Hematopoietic multipotent progenitor cell treated with erythropoietin and hydrocortisone succinate and interleukin-3 and kit ligand, for 15 days (in vitro differentiated cells): Measurements from ENCODE around the gene ATAD3B.
"Not testable (repeated sequence)": the region's sequence is repeated elsewhere in the genome, so short reads cannot be mapped to it uniquely, and the experiment has no call there.

Source experiments
- DNase-seq: peaks from one replicate; pipeline ENCODE4 v3.0.0-alpha.2; 2015; ENCODE audit warnings: low spot score

ATAD3B gene

GRCh38 chr1:1432951-1433803 lies 38.4 kb upstream of the ATAD3B start:
- no peak for DNase-seq

GRCh38 chr1:1433804-1434130 lies 37.8 kb upstream of the ATAD3B start:
- no peak for DNase-seq

GRCh38 chr1:1434131-1434823 lies 37.3 kb upstream of the ATAD3B start:
- no peak for DNase-seq

- no peak for DNase-seq
These were observed 36.8 kb upstream of the ATAD3B start for GRCh38 chr1:1434824-1435105.

GRCh38 chr1:1435106-1435903 lies 36.3 kb upstream of the ATAD3B start, which contains the start of gene VWA1:
Gene VWA1, plus strand, starts transcription at chr1:1435690. Its CDS starts 59 bp downstream, at chr1:1435749.
- DNase-seq, result peak; percentile 42

- no peak for DNase-seq
These were observed 35.5 kb upstream of the ATAD3B start for GRCh38 chr1:1435911-1436629.

- DNase-seq, result no peak
These were observed 34.9 kb upstream of the ATAD3B start for GRCh38 chr1:1436630-1437032.

- no peak for DNase-seq
These were observed 34.3 kb upstream of the ATAD3B start for GRCh38 chr1:1437033-1437903.

- no peak for DNase-seq
These were observed 33.6 kb upstream of the ATAD3B start for GRCh38 chr1:1437904-1438376.

- DNase-seq, result no peak
These were observed 32.8 kb upstream of the ATAD3B start for GRCh38 chr1:1438531-1439381.

- no peak for DNase-seq
These were observed 31.9 kb upstream of the ATAD3B start for GRCh38 chr1:1439546-1440261.

- DNase-seq, result no peak
These were observed 31.1 kb upstream of the ATAD3B start for GRCh38 chr1:1440262-1441001.

GRCh38 chr1:1441002-1441888 lies 30.3 kb upstream of the ATAD3B start:
- DNase-seq, result peak; percentile 45

GRCh38 chr1:1442069-1442770 lies 29.3 kb upstream of the ATAD3B start:
- DNase-seq, result no peak

- DNase-seq, result not testable (repeated sequence)
These were observed 24.9 kb upstream of the ATAD3B start for GRCh38 chr1:1446631-1447030.

- DNase-seq, result no peak
These were observed 22.3 kb upstream of the ATAD3B start, which contains the start of gene ATAD3C for GRCh38 chr1:1449099-1449739. Gene ATAD3C, plus strand, starts transcription at chr1:1449689. Its CDS starts 995 bp downstream, at chr1:1450684.
